ENCODE measurements around the gene DSCAML1. TPM values are rescaled to one million over a fixed set of nuclear protein-coding genes. Genes with fewer than 3 reads are reported as not detected.

DSCAML1 gene, protein sequence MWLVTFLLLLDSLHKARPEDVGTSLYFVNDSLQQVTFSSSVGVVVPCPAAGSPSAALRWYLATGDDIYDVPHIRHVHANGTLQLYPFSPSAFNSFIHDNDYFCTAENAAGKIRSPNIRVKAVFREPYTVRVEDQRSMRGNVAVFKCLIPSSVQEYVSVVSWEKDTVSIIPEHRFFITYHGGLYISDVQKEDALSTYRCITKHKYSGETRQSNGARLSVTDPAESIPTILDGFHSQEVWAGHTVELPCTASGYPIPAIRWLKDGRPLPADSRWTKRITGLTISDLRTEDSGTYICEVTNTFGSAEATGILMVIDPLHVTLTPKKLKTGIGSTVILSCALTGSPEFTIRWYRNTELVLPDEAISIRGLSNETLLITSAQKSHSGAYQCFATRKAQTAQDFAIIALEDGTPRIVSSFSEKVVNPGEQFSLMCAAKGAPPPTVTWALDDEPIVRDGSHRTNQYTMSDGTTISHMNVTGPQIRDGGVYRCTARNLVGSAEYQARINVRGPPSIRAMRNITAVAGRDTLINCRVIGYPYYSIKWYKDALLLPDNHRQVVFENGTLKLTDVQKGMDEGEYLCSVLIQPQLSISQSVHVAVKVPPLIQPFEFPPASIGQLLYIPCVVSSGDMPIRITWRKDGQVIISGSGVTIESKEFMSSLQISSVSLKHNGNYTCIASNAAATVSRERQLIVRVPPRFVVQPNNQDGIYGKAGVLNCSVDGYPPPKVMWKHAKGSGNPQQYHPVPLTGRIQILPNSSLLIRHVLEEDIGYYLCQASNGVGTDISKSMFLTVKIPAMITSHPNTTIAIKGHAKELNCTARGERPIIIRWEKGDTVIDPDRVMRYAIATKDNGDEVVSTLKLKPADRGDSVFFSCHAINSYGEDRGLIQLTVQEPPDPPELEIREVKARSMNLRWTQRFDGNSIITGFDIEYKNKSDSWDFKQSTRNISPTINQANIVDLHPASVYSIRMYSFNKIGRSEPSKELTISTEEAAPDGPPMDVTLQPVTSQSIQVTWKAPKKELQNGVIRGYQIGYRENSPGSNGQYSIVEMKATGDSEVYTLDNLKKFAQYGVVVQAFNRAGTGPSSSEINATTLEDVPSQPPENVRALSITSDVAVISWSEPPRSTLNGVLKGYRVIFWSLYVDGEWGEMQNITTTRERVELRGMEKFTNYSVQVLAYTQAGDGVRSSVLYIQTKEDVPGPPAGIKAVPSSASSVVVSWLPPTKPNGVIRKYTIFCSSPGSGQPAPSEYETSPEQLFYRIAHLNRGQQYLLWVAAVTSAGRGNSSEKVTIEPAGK (N-terminal part only)
- total RNA-seq: 6.1 TPM

DNA sequence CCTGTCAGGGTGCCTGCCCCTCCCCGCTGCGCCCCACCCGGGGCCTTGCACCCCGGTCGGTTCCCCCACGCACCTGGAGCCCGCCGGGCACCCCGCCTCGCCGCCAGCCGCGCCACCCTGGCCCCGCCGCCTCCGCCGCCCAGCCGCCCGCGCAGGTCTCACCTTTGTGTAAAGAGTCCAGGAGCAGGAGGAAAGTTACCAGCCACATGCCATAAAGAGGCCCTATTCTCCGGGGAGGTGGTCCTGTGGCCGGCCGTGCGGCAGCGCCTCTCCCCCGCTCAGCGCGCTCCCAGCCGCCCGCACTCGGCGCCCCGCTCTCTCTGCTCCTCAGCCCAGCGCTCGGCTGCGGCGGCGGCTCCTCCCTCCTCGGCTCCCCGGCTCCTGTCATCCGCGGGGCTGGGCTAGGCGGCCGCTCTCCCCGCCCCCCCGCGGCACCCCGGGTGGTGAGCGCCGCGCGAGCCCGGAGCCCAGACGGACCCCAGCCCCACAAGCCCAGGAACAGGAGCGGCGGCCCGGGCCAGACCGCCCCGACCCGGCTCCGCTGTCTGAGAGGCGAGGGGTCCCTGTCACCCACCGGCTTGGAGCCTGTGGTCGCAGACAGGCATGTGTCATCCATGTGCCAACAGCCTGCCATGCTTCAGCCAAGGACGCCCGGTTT lies at the start of gene DSCAML1:
DSCAML1 (minus strand) TSS at position 345 of the 658 bp plus-strand sequence; CDS start at position 208, 137 bp downstream.
- FAIRE-seq: no peak
- DNase-seq (ENCODE audit: low spot score in 2 of 2): peak; percentile 82 to 86

DNA sequence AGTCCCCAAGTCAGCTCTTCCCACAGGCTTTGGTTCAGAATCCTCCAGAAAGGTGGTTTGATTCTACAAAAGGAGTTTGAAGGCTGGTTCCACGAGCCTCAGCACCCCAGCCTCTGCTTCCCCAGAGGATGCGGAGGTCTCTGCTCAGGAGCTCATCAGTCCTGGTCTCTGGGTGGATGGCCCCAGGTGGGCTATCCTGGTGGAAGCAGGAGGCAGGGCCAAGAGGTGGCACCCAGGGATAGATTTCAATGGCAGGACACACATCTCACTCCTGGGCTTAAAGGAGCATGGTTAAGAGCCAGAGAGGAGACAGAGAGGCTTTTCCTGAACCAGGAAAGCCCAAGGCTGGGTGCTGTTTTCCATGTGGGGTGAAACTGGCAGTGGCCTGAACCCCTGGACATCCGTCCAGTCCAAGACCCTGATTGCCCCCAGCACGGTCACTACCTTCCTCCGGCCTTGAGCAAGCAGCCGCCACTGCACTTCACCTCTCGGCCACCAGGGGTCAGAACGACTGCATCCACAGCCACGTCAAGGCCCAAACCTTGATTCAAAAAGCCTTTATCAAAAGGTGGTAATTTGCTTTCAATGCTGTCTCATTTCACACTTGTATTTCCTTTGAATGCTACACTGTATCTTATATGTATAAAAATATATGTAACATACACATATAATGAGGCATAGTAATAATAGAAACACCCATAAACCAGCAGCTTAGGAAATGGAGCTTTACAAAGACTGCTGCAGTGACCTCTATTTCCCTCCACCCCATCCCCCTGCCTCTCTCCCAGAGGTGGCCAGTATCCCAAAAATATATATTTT lies 46.9 kb upstream of the DSCAML1 start:
- no peak for FAIRE-seq
- peak; percentile 44 to 57 for DNase-seq (ENCODE audit: low spot score in 2 of 2)

DNA sequence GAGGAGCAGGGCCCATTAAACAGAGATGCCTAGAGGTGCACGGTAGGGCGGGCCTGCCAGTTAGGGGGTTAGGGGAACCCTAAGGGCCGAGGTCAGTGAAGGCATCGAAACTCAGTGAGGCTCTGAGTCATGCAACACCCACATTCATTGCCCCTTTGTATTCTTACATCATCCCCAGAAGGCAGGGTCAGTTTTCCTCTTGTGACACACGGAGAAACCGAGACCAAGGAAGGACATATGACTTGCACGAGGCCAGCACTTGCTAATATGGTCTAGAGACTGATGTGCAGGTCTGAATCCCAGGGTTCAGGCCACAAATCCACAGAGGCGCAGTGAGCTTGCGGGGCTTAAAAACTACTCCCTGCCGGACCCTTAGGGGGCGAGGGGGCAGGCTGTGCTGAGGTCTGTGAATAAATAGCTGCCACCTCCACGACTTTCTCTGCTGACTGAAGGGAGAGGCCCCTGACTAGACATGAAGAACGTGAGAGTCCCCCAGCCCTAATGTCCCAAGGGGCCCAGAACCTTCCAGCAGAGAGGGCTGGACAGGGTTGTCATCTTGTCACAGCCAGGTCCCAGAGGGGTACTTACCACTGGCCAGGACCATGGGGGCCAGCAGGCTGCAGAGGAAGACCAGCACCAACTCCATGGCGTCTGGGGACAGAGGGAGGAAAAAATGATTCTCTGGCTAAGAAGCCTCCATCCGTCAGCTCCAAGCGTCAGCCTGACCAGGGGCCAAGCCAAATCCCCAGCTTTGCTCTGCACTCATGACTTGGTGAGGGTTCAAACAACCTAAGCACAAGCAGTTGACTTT lies 45.3 kb upstream of the DSCAML1 start:
- DNase-seq (ENCODE audit: low spot score in 2 of 2): no peak
- FAIRE-seq: no peak

DNA sequence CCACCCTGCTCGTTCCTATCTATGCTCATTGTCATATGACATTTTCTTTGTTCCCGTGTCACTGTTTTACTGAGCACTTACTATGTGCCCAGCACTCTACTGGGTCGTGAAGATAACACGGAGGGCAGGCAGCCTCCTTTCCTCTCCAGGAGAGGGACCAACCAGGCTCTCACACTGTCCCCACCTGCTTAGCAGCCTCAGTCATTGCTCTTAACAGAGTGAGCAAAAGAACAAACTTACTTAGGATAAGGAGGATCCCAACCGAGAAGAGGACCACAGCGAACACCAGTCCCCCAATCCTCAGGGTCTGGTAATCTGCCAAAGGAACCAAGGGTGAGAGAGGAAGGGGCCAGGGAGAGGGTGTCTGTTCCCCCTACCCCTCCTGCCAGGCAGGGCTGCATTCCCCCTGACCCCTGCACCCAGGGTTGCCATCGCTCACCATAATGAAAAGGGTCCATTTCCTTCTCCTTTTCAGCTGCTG lies 44.6 kb upstream of the DSCAML1 start:
- no peak for FAIRE-seq

DNA sequence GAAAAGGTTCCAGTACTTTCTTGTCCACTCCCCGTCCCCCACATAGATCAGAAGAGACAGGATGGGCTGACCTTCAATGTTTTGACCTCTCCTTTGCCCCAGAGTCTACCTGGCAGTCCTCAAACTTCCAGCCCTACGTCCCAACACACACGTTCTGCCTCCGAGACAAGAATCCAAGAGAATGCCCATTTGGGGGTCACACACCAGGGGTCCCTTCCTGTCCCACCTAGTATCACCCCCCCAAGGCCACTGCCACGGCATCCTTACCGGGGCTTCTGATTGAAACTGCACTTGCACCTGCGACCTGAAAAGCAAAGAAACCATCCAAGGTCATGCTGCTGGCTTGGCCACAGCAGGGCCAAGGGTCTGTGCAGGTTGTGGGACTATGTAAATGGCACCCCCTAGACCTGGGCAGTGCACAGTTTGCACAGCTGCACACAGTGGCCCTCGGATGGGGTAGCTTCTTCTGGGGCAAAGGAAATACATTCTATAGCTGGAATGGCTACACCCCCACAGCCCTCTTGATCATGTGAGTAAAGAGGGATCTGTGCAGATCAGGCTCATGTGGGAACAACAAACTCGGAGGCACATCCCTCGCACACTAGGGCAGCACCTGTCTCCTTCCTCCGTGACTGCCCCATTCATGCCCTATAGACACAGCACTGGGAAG lies 44.0 kb upstream of the DSCAML1 start:
- no peak for FAIRE-seq

More for the DNA sequence above, 44.6 kb upstream of the DSCAML1 start:
- no peak for DNase-seq (ENCODE audit: low spot score in 2 of 2)

DNA sequence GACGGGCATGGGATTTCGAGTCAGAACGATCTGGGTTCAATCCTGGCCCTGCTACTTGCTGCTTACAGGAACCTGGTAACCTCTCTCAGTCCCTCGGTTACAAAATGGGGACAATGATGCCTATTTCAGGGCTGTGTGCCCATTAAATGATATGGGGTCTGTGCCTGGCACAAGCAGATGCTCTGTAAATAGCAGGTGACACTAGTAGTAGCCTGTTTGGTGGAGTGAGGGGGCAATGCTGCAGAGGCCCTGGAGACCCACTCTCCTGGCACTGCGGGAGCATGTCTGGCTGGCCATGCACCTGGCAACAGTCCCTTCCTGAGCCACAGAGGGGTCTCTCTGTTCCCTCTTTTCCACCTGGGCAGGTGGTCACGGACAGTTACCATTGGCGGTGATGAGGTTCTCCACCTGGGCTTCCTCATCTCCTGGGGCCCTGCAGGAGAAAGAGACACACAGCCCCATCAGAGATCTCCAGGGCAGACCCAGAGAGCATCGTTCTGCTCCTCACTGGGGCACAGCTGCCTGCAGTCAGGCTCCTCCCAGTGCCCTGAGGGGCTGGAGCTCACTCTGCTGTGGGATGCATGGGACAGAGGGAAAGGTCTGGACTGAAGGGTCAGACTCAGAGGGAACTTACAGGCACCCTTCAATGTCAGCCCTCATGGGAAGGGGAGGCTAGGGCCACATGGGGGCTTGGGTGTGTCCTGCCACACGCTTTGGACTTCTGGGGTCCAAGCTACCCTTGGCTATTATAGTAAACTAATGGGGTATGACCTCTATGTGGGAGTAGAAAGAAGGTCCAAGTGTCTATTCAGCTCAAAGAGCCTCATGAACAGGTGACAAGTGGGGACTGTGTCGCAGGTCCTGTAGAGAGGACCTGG lies 43.2 kb upstream of the DSCAML1 start:
- FAIRE-seq: no peak
- DNase-seq (ENCODE audit: low spot score in 2 of 2): no peak

More for the DNA sequence above, 44.0 kb upstream of the DSCAML1 start:
- DNase-seq (ENCODE audit: low spot score in 2 of 2): no peak

DNA sequence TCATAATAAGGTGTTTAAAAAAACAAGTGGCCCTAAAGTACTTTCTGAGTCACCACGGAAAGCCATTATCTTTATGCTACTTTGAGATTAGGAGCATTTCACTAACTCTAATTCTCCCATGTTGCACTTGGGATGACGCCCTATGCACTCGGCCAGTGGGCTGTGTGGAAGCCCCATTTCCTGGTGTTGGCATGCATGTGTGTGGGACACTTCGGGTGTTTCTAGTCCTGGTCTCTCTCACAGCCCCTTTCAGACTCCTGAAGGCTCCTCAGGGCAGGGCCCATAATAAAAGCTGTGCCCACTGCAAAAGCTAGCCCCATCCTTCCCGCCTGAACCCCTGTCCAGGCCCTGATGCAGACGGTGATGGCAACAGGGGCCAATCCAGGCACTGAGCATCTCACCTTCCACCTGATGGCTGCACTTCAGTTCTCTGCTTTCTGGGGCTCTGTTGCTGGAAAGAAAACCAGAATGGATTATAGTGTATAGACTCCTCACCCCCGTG lies 42.4 kb upstream of the DSCAML1 start:
- DNase-seq (ENCODE audit: low spot score in 2 of 2) (no peak), FAIRE-seq (no peak)

DNA sequence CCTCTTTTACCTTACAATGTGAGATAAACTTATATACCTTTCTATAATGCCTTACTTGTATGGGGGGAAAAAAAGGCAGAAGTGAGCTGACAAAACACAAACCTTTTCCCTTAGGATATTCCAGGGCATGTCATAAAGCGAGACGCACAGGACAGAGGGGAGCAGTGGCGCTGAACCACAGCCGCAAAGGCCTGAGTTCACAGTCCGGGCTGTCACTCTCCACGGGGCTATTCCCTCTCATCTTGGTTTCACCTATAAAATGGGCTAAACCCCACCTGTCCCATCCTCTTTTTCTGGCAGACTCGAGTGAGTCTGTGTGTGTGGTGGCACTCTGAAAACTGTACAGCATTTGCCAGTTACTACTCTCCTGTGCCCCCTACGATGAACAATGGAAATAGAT lies 41.9 kb upstream of the DSCAML1 start:
- FAIRE-seq (no peak), DNase-seq (ENCODE audit: low spot score in 2 of 2) (no peak)

DNA sequence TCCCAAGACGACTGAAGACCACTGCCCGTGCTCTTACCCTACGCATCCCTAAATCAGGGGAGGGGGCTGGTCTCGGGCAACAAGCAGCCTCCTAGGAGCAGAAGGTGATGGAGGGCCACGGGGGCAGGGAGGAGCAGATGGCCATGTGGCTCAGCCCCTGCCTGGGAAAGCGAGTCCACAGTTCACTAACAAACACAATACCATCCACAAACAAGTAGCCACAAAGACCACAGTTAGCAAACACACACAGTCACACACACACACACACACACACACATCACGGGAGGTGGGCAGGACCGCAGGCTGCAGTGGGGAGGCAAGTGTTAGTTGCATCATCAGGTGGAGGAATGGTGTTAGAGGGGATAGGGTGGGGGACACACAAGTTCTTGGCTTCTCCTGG lies 40.8 kb upstream of the DSCAML1 start:
- no peak for FAIRE-seq
- DNase-seq (ENCODE audit: low spot score in 2 of 2): no peak

DNA sequence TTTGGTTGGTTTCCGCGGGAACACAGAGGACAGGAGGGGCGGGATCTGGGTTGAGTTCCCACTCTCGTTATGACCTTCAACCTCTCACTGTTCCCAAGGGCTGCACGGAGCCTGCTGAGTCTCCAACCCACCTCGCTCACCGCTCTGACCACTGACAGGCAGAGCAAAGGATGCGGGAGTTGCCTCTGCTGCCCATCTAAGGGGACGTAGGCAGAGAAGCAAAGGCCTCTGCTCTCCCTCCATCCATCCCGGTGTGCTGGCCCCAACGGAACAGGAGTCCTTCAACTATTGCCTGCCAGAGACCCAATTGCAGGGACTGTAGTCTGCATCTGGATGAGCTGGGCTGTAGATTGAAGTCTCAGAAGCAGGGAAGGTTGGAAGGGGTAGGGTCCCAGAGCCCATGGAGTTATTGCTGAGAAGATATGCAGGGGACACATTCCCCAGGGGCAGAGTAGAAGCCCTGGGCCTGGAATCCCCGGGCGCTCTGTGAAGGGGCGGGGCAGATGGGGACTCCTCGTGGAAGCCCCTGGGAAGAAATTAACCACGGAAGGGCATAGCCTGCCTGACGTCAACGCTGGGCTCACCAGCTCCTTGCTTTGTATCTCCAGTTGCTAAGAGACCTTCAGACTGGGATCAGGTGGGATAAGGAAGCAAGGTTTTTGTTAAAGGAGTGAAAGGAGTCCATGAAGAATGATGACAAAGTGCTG lies 40.2 kb upstream of the DSCAML1 start:
- FAIRE-seq: no peak

DNA sequence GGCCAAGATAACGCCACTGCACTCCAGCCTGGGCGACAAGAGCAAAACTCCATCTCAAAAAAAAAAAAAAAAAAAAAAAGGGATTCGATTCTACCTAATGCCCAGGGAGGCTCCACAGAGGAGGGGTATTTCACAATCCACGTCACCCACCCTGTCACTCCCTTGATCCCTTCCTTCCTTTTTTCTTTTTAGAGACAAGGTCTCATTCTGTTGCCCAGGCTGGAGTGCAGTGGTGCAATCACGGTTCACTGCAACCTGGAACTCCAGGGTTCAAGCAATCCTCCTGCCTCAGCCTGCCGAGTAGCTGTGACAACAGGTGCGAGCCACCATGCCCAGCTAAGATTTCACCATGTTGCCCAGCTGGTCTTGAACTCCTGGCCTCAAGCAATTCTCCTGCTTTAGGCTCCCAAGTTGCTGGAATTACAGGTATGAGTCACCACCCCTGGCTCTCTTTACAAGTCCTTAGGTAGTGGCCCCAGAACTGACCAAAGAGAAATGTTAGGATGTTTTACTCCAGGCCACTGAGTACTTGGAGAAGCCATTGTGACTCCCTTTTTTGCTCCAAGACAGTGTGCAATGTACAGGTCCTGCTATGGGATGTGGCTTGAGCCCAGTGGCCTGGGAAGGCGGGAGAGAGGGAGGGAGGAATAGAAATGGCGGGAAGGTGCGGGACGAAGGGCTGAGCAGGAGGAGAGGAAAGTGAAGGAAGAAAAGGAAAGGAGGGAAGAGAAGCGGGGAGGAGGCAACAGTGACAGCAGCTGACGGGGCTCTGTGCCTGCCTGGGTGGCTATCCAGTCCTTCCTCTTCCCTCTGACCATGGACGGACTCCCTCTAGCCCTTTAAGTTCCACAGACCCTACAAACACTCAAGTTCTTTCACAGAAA lies 39.3 kb upstream of the DSCAML1 start:
- DNase-seq (ENCODE audit: low spot score in 2 of 2): no peak
- FAIRE-seq: no peak

More for the DNA sequence above, 40.2 kb upstream of the DSCAML1 start:
- no peak for DNase-seq (ENCODE audit: low spot score in 2 of 2)

DNA sequence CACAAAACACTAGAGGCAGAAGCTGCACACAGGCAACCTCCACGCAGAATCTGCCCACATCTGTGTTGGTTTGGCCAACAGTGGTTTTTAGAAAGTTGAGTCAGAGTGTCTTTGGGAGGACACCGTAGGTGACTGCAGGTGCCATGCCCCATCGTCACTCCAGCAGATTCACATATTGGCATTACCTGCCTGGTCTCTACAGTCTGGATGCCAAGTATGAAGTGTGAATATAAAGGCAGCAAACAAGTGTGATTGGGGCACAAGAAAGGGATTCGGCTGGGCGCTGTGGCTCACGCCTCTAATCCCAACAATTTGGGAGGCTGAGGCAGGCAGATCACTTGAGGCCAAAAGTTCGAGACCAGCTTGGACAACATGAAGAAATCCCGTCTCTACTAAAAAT lies 38.6 kb upstream of the DSCAML1 start:
- FAIRE-seq: no peak
- DNase-seq (ENCODE audit: low spot score in 2 of 2): no peak

DNA sequence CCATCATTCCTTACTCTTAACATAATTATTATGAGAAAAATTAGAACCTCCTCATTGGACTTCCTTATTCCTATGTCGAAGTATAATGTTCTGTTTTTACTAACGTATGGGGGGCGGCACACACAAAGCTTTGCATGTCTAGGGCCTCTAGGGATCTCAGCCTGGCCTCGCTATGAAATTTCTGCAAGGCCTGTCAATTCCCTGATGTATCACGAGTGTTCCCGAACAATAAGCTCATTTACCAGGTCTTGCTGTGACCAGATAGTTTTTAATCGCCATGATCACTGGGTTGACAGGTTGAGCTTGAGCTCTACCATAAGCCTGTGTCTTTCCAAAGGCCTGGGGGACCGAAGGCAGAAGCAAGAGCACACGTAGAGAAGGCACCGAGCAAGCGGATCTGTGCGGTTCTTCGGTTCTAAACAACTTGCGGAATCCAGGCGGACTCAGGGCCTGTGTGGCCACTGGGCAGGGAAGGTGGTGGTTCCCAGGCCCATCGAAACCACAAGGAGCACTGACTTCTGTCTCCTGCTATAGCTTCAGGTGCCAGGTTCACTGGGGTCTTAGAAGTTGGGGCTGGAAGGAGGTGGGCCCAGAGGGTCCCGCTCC lies 37.9 kb upstream of the DSCAML1 start:
- FAIRE-seq (no peak), DNase-seq (ENCODE audit: low spot score in 2 of 2) (no peak)

DNA sequence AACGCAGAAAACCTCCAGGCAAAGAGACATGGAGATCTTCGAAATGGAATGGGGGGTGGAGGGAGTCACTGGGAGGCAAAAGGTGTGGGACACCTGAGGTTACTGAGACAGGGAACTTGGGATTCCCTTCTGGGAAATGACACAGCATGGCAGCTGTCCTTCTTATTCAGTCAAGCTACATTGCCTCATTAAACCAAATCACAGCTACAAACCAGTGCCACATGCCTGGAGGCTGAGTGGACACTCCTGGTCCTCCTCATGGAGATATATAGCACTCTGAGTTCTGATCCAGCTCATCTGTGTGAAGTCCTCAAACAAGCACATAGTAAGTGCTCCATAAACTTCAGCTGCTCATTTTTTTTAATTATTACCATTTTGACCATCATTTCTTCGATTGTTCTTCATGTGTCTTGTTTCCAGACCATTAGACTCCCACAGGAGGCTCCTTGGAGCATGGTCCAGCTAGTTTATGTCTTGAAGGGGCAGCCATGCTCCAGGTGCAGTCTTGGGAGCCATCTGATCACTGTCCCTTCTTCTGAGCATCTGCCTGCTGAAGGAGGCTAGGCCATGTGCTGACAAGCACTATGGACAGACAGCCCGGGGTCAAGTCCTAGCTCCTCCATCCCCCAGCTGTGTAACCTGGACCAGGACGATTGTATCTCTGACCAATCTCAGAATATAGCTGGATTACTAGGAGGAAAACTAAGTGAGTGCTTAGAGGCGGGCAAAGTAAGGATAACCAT lies 37.2 kb upstream of the DSCAML1 start:
- FAIRE-seq: no peak
- DNase-seq (ENCODE audit: low spot score in 2 of 2): no peak
